Colonic mucosa (tissue), 4 donors: ENCODE data around the gene RTCB. TPM values are rescaled to one million over a fixed set of nuclear protein-coding genes. Genes with fewer than 3 reads are reported as not detected.
A peak's percentile ranks its signal among the peaks of the same experiment; 100 is the strongest.

Source experiments
- DNase-seq: peaks from one replicate; pipeline ENCODE4 v3.0.0-alpha.2; 2020
- H3K27ac ChIP-seq: fragments of 200-600 bp; one replicate; pipeline ENCODE4 v1.8.0; 2021
- H3K27me3 ChIP-seq: fragments of 200-600 bp; one replicate; pipeline ENCODE4 v1.8.0; 2021
- H3K36me3 ChIP-seq: fragments of 200-600 bp; one replicate; pipeline ENCODE4 v1.8.0; 2021
- H3K4me1 ChIP-seq: fragments of 200-600 bp; one replicate; pipeline ENCODE4 v1.8.0; 2021; ENCODE audit warnings: mild to moderate bottlenecking
- H3K4me3 ChIP-seq: fragments of 200-600 bp; one replicate; pipeline ENCODE4 v1.8.0; 2021
- H3K9ac ChIP-seq, 2 donors: one replicate each; pipeline ENCODE4 v1.7.0; 2013; ENCODE audit warnings: control low read depth in 2 of 2, low read depth in 2 of 2, low read length in 2 of 2
- H3K9me3 ChIP-seq: fragments of 200-600 bp; one replicate; pipeline ENCODE4 v1.8.0; 2021
- intact Hi-C: fragments of 100-400 bp; cut with DNase I; formaldehyde crosslinking; loops from one replicate; pipeline ENCODE4 v1.14.1; 2022
- total RNA-seq, 2 donors: library from RNA; stranded (reverse); fragmentation: NEBNext Ultra II Directional in 1 of 2; extraction: Animal tissue kit (Norgen Biotek cat#: 25700) in 1 of 2; gene quantifications; one replicate each; pipeline ENCODE4 v1.2.1, GENCODE V29; 2021
- TF ChIP-seq, protein P1 (sequence below): fragments of 200-600 bp; IDR thresholded peaks from one replicate; pipeline ENCODE4 v1.8.0; 2022; ENCODE audit warnings: antibody characterized with exemption, mild to moderate bottlenecking
- donor health status: healthy.
- donor health status: DM: no; HTN: no; CAD: no.
- donor health status: DM: no; HTN: no; CAD: no.

RTCB gene
- total RNA-seq, 2 donors from 2014 or later: 96.6 to 120 TPM

DNA sequence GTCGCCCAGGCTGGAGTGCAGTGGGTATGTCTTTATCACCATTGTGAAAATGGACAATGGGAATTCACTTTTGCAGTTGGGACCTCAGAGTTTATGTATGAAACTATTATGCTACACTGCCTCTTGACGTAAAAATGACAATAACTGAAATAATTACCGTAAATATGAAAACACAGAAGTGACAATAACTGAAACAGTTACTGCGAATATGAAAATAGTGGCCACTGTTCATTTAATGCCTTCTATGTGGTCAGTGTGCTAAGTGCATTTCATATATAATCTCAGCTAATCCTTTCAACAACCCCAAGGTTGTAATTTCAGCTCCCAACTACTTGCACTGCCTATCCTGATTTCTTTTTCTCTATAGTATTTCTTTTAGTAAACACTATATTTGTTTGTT, 5.9 kb upstream of the RTCB start:
- intact Hi-C loops: no loop called here
- H3K27ac ChIP-seq: no peak overlapping the region

DNA sequence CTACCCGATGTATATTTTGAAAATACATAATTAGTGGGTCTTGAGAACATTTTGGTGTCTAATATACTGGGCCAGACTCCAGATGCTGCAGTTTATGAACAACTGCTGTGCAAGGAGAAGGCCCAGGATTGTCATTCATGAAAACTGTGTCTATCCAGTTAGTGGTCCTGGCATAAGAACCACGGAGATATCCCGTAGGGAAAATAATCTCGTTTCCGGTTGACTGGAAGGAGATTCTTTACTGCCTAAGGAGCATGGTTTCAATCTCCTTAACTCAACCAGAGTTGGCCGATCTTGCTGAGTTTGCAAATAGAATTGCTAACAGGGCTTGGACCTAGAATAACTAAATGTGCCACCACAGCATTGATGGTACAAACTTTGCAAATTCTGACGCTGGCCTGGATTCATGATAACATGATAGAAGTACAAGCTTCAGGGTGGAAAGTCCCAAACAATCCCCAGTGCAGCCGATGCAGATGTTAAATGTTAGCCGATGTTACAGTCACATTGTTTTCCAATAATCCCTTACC, 4.6 kb upstream of the RTCB start:
- Histone ChIP-seq H3K36me3 (no peaks in the 10 kb centered on the region), H3K27me3 (no peaks in the 10 kb centered on the region), H3K4me1 (no peaks in the 10 kb centered on the region), H3K27ac (no peak overlapping the region), H3K9ac (no peak overlapping the region), H3K4me3 (no peak overlapping the region), H3K9me3 (no peaks in the 10 kb centered on the region)
- intact Hi-C loops: no loop called here
- DNase-seq: no peak
- TF ChIP-seq, protein P1, sequence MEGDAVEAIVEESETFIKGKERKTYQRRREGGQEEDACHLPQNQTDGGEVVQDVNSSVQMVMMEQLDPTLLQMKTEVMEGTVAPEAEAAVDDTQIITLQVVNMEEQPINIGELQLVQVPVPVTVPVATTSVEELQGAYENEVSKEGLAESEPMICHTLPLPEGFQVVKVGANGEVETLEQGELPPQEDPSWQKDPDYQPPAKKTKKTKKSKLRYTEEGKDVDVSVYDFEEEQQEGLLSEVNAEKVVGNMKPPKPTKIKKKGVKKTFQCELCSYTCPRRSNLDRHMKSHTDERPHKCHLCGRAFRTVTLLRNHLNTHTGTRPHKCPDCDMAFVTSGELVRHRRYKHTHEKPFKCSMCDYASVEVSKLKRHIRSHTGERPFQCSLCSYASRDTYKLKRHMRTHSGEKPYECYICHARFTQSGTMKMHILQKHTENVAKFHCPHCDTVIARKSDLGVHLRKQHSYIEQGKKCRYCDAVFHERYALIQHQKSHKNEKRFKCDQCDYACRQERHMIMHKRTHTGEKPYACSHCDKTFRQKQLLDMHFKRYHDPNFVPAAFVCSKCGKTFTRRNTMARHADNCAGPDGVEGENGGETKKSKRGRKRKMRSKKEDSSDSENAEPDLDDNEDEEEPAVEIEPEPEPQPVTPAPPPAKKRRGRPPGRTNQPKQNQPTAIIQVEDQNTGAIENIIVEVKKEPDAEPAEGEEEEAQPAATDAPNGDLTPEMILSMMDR: no peak

More for the DNA sequence above, 5.9 kb upstream of the RTCB start:
- Histone ChIP-seq H3K4me1 (no peaks in the 10 kb centered on the region), H3K27me3 (no peaks in the 10 kb centered on the region), H3K9ac (no peak overlapping the region), H3K36me3 (no peaks in the 10 kb centered on the region), H3K9me3 (no peaks in the 10 kb centered on the region), H3K4me3 (no peak overlapping the region)
- TF ChIP-seq, protein P1: no peak
- no peak for DNase-seq

GRCh38 chr22:32414191-32414590, 2.1 kb upstream of the RTCB start:
- H3K27ac ChIP-seq: no peak overlapping the region
- no peak for DNase-seq
- H3K4me1 ChIP-seq: peaks cover 11% of the 10 kb centered on the region
- intact Hi-C loops: loop anchor here (5.0 kb wide), 1 partner anchor 58 kb away; the partner anchor contains the start of gene FBXO7
- TF ChIP-seq, protein P1: no peak
- H3K27me3 ChIP-seq: no peaks in the 10 kb centered on the region
- no peak overlapping the region for H3K9ac ChIP-seq
- H3K4me3 ChIP-seq: no peak overlapping the region
- no peaks in the 10 kb centered on the region for H3K36me3 ChIP-seq
- no peaks in the 10 kb centered on the region for H3K9me3 ChIP-seq

- H3K4me1 ChIP-seq: peaks cover 11% of the 10 kb centered on the region
- TF ChIP-seq, protein P1: peak; percentile 30
- H3K36me3 ChIP-seq: no peaks in the 10 kb centered on the region
- no peak for DNase-seq
- no peaks in the 10 kb centered on the region for H3K9me3 ChIP-seq
- intact Hi-C loops: loop anchor here (5.0 kb wide), 1 partner anchor 59 kb away; the partner anchor contains the start of gene FBXO7
- no peaks in the 10 kb centered on the region for H3K27me3 ChIP-seq
- H3K27ac ChIP-seq: no peak overlapping the region
- no peak overlapping the region for H3K4me3 ChIP-seq
- no peak overlapping the region for H3K9ac ChIP-seq
Observed at GRCh38 chr22:32413719-32414118, 1.7 kb upstream of the RTCB start.

DNA sequence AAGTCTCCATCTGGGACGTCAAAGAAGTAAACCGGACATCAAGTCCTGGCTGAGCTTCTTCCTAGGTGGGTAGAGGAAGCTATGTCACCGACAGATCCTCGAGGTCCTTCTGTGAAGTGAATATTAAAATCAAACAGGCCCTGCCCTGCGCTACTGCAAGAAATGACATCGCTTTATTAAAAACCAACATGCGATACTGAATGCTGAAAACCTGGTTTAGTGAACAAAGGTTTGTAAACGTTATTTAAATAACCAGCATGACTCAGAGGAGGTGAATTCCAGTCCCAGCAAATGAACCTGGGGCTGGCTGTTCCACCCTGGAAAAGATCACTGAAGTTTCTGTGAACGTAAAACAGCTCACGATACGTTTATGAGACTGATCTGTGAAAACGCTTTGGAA, 645 bp downstream of the RTCB start:
- Histone ChIP-seq H3K36me3 (peaks cover 3% of the 10 kb centered on the region), H3K9ac (peak overlapping the region; percentile 94 to 99), H3K27me3 (no peaks in the 10 kb centered on the region), H3K4me3 (peak overlapping the region; percentile 85), H3K9me3 (no peaks in the 10 kb centered on the region), H3K4me1 (peaks cover 11% of the 10 kb centered on the region), H3K27ac (peak overlapping the region; percentile 54)
- TF ChIP-seq, protein P1: no peak
- intact Hi-C loops: loop anchor here (5.0 kb wide), 1 partner anchor 61 kb away; the partner anchor contains the start of gene FBXO7
- DNase-seq: peak; percentile 21
